ENCODE measurements around the gene EFNB3.

EFNB3 gene

DNA sequence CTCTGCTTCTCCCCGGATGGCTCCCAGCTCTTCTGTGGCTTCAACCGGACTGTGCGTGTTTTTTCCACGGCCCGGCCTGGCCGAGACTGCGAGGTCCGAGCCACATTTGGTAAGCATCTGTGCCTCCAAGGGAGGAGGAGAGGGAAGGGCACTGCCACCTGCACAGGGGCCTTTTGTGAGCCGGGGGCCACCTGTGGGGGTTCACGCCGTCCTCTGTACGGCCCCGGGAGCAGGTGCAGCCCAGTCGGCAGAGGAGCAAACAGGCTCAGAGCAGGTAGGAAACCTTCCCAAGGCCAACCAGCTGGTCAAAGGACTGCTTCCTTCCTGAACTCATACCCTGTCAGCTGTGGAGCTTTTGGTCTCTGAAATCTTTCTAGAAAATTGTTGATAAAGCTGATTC lies 3.3 kb upstream of the EFNB3 start:
- no peak for DNase-seq

DNA sequence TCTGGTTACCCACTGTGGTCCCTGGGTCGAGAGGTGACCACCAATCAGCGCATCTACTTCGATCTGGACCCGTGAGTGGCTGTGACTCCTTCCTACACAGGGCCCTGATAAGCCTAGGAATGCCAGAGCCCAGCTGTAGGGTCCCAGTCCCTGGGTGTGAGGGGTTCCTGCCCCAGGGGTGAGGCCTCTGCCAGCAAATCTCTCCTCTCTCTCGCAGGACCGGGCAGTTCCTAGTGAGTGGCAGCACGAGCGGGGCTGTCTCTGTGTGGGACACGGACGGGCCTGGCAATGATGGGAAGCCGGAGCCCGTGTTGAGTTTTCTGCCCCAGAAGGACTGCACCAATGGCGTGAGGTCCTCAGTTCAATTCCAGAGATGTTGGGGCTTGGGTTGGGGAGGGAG lies 2.2 kb upstream of the EFNB3 start:
- no peak for DNase-seq

DNA sequence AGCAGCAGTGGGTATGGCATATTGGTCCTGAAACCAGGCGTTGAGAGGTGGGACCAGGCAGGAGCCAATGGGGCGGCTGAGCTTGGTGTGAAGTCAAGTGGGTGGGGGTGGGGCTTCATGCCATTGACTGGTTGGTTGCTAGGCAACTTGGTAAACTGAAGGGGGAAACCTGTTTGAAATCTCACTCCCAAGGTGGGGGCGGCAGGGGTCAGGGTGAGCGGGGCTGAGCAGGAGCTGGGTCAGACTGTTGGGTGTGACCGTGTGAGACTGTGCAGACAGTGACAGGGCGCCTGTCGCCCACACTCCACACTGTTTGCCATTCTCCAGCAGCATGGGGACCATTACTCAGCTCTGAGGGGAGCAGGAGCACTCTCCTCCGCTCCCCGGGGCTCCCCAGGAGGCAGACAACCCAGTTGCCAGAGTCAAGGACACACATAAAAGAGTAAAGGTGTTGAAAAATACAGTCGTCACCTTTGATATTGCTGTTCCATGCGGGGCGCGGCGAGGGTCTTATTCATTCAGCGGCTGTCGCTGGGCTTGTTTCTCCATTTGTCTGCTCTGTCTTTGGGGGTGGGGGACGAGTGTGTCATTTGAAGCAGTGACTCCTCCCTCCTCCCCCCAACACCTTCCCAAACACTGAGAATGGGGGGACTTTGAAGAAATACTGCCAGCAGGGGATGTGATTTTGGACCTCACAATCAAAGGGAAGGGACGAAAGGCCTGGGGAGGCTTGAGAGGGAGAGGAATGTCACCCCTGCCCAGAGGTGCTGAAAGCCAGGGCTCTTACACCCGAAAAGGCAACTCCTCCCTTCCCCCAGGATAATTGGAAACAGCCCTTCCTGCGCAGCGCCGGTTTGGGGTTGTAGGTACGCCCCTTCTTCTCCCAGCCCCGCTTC lies 1.2 kb upstream of the EFNB3 start:
- DNase-seq, result peak; percentile 86

DNA sequence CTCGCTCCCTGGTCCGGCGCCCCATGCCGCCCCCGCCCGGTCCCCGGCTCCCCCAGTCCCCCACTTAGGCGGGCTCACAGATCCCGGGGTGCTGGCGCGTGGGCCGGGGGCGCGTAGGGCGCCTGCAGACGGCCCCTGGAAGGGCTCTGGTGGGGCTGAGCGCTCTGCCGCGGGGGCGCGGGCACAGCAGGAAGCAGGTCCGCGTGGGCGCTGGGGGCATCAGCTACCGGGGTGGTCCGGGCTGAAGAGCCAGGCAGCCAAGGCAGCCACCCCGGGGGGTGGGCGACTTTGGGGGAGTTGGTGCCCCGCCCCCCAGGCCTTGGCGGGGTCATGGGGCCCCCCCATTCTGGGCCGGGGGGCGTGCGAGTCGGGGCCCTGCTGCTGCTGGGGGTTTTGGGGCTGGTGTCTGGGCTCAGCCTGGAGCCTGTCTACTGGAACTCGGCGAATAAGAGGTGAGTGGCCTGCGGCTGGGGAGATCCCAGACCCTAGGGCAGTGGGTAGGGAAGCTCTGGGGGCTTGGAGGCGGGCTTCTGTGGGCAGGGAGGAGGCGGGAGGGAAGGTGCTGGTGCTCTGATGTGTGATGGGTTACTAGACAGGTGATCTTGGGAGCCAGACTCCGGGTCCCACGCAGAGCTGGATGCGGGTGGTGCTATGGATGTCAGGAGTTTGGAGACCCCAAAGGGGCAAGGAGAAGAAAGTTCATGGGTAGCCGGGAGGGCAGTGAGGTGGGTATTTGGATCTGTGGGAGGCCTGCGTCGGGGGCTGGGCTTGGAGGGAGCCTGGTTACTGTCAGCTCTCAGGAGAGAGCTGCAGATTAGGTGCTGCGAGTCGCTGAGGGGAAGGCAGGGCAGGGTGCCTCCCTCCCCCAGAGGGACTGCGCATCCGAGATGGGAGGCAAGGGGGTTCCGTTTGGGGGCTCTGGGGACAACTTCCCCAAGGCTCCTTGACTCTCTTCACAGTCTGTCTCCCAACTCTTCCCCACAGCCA lies 560 bp downstream of the EFNB3 start:
- DNase-seq, result no peak

DNA sequence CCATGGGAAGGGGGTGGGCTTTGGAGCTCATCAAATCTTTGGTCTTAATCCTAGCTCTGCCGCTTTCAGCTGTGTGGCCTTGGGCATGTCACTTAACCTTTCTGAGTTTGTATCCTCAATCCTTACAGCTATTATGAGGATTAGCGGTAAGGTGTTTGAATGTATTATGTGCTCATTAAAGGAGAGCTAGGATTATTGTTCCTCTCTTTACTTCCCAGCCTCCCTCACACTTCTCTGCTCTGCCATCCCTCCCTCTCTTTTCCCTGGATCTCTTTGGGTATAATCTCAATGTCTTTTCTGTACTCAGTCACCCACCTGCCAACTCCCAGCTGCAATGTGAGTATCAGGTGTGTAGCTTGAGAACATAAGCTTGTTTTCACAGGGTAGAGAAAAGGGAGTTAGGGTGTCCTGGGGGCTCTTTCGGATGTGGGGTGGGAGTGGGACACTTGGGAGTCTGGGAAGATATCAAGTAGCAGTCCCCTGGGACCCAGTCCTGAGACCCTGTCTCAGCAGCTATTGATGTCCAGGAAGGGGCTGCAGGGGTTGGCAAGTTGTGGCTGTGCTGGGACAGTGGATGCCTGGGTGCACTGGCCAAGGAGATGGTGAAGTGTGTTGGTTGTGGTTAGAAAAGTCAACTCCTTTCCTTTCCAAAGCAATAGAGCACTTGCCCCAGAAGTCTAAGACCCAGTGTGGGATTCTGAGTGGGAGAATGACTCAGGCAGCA lies 1.8 kb downstream of the EFNB3 start:
- no peak for DNase-seq

DNA sequence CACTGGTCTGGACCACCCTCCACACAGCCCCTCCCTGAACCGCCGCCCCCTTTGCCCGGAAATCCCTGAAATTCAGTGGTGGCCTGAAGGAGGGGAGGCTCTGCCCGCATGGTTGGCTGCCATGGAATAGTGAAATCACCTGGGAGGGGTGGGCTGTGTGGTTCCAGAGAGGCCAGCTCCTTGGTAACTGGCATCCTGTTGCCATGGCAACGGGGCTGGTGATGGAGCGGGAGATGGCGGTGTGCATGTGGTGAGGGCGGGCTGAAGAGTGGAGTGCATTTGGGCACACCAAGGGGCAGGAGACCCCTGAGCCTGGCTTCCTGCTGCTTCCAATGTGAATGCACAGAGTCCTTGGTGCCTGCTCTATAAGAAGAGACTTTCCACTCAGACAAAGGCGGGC lies 2.4 kb downstream of the EFNB3 start:
- no peak for DNase-seq

DNA sequence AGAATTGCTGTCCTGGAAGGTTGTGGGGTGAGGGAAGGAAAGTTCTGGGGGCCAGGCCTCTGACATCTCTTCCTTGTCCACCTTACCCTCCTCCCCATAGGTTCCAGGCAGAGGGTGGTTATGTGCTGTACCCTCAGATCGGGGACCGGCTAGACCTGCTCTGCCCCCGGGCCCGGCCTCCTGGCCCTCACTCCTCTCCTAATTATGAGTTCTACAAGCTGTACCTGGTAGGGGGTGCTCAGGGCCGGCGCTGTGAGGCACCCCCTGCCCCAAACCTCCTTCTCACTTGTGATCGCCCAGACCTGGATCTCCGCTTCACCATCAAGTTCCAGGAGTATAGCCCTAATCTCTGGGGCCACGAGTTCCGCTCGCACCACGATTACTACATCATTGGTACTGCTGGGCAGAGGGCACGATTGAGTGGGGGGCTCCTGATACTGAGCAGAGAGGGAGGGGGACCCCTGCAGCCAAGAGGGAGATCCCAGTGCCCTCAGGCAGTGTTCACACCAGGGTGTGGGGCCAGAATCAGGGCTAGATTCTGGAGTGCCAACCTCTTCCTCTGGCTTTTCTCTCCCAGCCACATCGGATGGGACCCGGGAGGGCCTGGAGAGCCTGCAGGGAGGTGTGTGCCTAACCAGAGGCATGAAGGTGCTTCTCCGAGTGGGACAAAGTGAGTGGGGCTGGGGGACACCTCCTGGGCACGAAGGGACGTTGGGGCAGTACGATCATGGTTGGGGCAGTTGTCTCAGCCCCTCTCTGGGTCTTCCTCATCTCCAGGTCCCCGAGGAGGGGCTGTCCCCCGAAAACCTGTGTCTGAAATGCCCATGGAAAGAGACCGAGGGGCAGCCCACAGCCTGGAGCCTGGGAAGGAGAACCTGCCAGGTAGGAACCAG lies 3.1 kb downstream of the EFNB3 start:
- DNase-seq, result no peak

DNA sequence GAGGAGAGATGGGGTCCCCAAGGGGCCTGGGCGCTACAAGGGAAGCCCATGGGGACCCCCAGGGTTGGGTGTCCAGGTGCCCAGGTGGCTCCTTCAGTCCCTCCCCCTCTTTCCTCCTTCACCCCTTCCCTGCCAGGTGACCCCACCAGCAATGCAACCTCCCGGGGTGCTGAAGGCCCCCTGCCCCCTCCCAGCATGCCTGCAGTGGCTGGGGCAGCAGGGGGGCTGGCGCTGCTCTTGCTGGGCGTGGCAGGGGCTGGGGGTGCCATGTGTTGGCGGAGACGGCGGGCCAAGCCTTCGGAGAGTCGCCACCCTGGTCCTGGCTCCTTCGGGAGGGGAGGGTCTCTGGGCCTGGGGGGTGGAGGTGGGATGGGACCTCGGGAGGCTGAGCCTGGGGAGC lies 4.0 kb downstream of the EFNB3 start:
- DNase-seq, result no peak

DNA sequence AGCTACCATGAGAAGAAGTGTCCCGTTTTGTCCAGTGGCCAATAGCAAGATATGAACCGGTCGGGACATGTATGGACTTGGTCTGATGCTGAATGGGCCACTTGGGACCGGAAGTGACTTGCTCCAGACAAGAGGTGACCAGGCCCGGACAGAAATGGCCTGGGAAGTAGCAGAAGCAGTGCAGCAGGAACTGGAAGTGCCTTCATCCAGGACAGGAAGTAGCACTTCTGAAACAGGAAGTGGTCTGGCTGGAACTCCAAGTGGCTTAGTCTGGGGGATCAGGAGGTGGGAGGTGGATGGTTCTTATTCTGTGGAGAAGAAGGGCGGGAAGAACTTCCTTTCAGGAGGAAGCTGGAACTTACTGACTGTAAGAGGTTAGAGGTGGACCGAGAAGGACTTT lies 5.3 kb downstream of the EFNB3 start:
- no peak for DNase-seq

DNA sequence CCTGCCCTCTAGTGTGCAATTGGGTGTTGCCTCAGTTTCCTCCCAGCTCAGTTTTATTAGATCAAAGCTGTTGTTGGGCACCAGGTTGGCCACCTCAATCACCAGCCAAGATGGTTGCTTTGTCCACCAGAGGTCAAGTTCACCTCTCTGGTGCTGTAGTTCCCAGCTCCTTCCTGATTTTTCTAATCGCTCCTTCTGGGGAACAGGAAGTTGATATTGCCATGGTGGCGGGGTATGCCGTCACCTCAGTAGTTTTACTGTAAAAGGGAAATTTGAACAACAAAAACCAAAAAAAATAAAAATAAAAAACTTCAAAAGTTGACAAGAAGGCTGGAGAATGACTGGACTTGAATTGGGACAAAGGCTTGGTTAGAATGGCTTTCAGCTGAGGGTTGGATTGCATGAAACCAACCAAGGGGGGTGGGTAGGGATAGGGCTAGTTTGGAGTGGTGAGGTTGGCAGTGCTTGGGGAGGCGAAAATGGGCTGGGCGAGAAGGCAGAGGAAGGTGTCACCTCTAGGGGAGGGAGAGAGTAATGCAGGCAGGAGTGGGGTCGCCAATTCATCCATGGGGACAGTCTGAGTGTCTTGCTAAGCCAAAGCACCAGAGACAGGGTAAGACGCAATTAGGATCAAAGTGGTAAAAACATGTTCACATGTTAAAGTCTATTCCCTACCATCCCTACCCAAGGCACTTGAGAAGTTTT lies 6.2 kb downstream of the EFNB3 start:
- no peak for DNase-seq

DNA sequence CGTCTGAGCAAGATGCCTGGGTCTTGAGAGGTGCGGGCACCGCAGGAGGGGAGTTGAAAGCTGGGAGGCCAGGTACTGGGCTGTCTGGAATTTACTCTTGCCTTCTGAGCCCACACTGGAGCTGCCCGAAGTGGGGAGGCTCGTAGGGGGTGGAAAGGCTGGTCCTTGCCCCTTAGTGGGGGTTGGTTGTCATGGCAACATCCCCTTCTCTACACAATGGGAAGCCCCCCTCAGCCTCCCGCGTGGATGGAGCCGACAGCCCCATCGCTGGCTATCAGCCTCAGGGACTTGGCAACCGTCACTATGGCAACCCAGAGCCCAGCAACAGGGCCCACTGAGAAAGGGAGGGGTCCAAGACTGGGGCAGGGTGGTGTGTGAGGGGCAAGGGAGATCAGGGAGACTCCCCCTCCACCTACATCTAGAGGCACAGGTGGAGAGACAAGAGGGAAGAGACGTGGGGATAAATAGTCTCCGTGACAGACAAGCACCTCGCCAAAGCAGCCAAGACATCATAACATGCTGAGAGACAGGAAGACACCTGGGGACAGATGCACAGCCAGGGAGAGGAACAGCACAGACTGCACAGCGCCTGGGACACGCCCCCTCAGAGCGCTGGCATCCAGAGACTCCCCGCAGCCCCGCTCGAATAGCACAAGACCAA lies 7.2 kb downstream of the EFNB3 start:
- peak; percentile 15 for DNase-seq

DNA sequence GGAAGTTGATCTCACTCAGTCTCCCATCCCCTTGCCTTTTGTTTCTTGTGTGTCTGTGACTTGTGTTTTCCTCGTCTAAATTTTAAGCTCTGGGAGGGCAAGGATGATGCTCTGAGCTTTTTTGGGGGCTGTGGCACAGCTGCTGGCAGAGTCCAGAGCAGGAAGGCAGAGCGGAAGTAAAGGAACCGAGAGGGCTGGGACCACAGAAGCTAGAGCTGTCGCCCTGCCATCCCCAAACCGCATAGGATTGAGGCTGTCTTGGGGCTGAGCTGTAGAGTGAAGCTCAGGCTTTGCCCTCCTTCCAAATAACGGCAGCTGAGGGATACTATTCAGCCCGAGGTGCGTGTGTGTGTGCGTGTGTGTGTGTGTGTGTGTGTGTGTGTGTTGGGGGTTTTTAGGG lies 8.8 kb downstream of the EFNB3 start:
- DNase-seq, result no peak

DNA sequence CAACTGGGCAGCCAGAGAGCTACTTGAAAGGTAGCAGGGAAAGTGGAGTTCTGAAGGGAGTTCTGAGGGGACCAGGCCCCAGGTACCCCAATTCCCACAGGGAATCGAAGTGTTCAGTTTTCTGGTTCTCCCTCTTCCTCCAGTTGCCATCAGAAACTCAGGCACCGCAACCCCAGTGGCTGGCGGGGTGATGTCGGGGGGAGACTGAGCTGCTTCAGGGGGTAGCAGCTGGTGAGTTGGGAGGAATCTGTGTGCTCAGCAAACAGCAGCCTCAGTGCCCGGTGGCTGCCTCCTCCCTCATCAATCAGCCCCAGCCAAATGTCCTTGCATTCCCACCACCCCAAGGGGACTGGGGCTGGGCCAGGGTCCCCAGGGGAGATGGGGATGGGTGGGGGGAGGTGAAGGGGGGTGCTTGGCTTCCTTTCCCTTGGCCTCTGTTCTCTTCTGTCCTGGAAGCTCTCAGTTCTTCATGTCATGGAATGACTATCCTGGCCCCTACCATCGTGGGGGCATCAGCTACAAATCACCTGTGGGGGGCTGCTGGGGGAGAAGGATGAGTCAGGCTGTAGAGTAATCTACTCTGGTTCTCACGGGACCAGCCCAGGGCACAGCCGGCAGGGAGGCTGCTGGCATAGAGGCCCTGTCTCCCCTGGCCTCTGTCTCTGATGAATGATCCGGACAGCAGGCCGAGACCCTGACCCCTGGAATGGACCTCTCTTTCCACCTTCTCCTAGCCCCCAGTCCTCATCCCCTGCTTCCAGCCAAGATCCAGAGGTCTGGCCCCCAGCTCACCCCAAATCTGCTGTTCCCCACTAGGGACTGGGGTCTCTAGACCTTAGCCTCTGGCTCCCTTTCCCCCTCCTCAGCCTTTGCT lies 10.0 kb downstream of the EFNB3 start:
- no peak for DNase-seq

DNA sequence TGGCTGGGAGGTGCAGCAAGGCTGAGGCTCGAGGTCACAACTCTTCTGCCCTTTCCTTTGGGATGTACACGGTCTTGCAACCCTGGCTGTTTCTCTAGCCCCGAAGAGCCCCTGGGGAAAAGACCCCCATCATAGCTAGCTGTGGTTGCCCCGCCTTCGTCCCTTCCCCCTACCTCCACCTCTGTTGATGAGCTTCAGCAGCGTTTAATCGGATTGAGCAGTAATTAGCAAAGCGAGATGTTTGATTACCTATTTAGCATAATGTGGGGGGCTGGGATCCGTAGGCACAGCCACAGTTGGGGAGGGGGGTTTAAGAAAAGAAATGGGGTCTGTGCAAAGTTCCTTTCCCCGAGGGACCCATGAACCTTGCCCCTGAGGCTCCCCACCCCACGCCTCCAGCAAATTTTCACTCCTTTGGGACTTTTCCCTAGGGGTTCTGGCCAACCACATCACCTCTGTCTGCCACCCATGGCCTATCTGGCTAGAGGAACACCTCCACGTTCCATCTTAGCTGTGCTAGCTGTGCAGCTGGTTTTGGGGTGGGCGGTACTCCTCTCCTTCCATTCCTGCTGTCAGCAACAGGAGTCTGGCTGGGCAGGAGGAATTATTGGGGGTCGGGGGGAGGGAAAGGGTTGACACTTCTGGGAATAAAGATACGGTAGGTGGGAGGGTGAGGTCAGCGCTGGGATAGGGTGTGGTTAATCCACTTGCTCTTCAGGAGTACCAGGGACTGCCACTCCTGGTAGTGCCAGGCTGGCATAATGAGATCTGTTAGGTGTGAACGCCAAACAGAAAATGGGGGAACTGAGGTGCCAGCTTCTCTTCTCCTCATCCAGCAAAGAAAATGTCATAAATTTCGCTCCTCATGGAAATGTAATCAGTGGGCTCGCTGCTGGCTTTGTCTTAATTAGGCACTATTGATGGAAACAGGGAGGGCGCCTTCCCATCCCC lies 11.2 kb downstream of the EFNB3 start:
- no peak for DNase-seq

DNA sequence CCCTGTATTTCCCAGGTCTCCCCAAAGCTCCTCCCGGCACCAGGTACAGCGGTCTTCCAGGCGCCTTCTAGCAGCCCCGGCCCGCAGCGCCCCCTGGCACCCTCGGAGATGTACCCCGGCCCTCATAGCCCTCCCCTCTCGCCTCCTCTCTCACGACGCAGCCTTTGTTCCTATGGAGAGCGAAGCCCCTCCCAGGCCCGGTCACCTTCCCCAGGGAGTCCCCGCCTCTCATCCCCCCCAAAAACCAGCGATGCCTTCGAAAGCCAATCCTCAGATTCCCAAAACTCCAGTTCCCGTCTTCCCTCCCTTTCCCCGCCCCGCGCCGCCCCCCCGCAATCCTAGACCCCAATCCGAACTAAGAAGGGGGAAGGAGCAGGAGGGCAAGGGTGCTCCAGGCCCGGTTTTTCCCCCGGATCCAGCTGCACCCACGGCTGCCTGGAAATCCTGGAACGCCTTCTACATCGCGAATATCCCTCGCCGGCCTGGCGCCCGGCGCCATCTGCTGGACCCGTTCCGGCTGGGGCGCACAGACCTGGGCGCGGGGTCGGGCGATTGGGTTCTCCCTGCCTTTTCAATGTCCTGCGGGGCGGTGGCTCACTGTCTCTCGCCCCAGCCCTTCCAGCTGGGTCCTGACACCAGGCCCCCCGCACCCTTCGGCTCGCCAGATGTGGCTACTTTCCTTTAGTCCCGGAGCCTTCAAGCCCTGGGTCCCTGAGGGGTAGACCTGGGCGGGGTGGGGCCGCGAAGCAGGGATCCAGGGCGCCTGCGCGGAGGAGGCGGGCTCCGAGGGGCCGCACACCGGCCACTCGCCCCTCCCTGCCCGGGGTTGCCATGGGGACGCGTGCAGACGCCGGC lies 12.1 kb downstream of the EFNB3 start, which contains the start of gene DNAH2:
Gene DNAH2 (plus strand): TSS at position 844 of the 855 bp plus-strand sequence. CDS start 1,991 bp downstream, outside the sequence.
- peak; percentile 86 for DNase-seq

DNA sequence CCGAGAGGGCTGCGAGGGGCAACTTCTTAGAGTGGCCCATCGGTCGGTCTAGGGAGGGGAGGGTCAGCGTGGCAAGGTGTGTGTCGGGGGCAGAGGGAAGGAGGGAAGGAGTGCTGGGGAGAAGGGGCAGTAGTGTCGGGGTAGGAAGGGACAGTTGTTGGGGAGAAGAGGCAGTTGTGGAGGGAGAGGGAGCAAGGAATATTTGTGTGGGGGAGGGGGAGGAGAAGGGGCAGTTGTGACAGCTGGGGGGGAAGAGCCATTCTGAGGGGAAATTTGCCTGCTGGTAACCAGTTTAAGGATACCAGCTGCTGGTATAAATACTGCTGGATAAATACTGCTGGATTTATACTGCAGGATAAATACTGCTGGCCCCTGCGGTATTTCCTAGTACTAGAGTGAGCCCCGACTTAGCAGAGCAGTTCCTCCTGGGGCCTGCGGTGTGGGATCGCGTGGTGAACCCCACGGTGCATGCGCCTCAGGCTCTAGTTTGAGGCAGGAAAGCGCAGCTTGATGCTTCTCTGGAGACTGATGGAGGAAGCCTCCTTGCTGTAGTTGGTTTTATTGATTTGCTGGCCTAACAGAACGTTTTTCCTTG lies 12.9 kb downstream of the EFNB3 start:
- DNase-seq, result no peak

DNA sequence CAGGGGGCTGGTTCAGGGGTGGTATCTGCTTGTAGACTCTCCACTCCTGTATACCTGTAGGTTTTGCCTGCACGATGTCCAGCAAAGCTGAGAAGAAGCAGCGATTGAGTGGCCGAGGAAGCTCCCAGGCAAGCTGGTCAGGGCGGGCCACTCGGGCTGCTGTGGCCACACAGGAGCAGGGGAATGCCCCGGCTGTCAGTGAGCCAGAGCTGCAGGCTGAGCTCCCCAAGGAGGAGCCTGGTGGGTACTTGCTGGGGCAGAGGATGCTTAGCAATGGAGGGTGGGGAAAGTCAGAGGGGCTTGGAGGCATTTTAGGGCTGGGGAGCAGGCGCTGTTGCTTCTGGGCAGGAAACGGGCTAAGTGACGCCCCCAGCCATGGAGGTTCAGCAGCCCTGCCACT lies 14.7 kb downstream of the EFNB3 start:
- no peak for DNase-seq
